DMS79 (cell line): ENCODE measurements around the gene ANGPTL4.
"Not testable (repeated sequence)": the region's sequence is repeated elsewhere in the genome, so short reads cannot be mapped to it uniquely, and the experiment has no call there.

ENCODE experiments used
- DNase-seq: peaks from one replicate; lab custom pipeline; 2025; lab: John Stamatoyannopoulos, UW

Gene ANGPTL4

GRCh38 chr19:8334458-8335342 is 29.3 kb upstream of the ANGPTL4 start:
- peak; percentile 58 for DNase-seq

- DNase-seq = peak; percentile 32
Measured at GRCh38 chr19:8335343-8336071, 28.4 kb upstream of the ANGPTL4 start.

- DNase-seq = peak; percentile 47
Measured at GRCh38 chr19:8336072-8336569, 27.8 kb upstream of the ANGPTL4 start.

- no peak for DNase-seq
Measured at GRCh38 chr19:8336660-8337059, 27.3 kb upstream of the ANGPTL4 start.

- DNase-seq = no peak
Measured at GRCh38 chr19:8337728-8338127, 26.2 kb upstream of the ANGPTL4 start.

GRCh38 chr19:8338835-8339234 is 25.1 kb upstream of the ANGPTL4 start:
- no peak for DNase-seq

GRCh38 chr19:8340341-8341096 is 23.4 kb upstream of the ANGPTL4 start:
- DNase-seq = no peak

- not testable (repeated sequence) for DNase-seq
Measured at GRCh38 chr19:8341504-8341903, 22.5 kb upstream of the ANGPTL4 start.

GRCh38 chr19:8342316-8342683 is 21.7 kb upstream of the ANGPTL4 start:
- no peak for DNase-seq

- peak; percentile 50 for DNase-seq
Measured at GRCh38 chr19:8342684-8343482, 21.1 kb upstream of the ANGPTL4 start, which contains the start of gene KANK3. Gene KANK3 (minus strand): TSS chr19:8343262. CDS start chr19:8337828, 5,434 bp downstream.

GRCh38 chr19:8343483-8343844 is 20.5 kb upstream of the ANGPTL4 start:
- no peak for DNase-seq

- DNase-seq = not testable (repeated sequence)
Measured at GRCh38 chr19:8349629-8350372, 14.2 kb upstream of the ANGPTL4 start.

- peak; percentile 19 for DNase-seq
Measured at GRCh38 chr19:8352134-8352827, 11.7 kb upstream of the ANGPTL4 start.

- DNase-seq = not testable (repeated sequence)
Measured at GRCh38 chr19:8352845-8353244, 11.1 kb upstream of the ANGPTL4 start.

- no peak for DNase-seq
Measured at GRCh38 chr19:8355631-8356402, 8.1 kb upstream of the ANGPTL4 start.

- DNase-seq = no peak
Measured at GRCh38 chr19:8357007-8357521, 6.9 kb upstream of the ANGPTL4 start.

GRCh38 chr19:8358948-8359347 is 5.0 kb upstream of the ANGPTL4 start:
- DNase-seq = no peak

GRCh38 chr19:8360196-8360595 is 3.8 kb upstream of the ANGPTL4 start:
- DNase-seq = no peak
